MM.1S (cell line): Measurements from ENCODE around the gene PLSCR5.

ENCODE experiments used
- DNase-seq: peaks from one replicate; pipeline ENCODE4 v3.0.0-alpha.2; 2015
- H2AFZ ChIP-seq: fragments of 300-600 bp; sonication (generic); 2 replicates; pipeline ENCODE4 v1.6.0; 2016; ENCODE audit warnings: antibody characterized with exemption, low read length
- H3F3A ChIP-seq: fragments of 300-600 bp; sonication (generic); 2 replicates; pipeline ENCODE4 v1.6.1; 2016; ENCODE audit warnings: mild to moderate bottlenecking, antibody characterized with exemption, low read length, moderate library complexity, mixed read lengths; ENCODE audit not compliant: insufficient read depth
- H3K27ac ChIP-seq: fragments of 300-600 bp; sonication (generic); 2 replicates; pipeline ENCODE4 v1.5.1; 2016; ENCODE audit warnings: mild to moderate bottlenecking, low read length
- H3K27me3 ChIP-seq: fragments of 300-600 bp; sonication (generic); replicated peaks from 2 replicates; pipeline ENCODE4 v1.6.0; 2016; ENCODE audit warnings: low read length; ENCODE audit not compliant: insufficient read depth
- H3K36me3 ChIP-seq: fragments of 300-600 bp; sonication (generic); replicated peaks from 2 replicates; pipeline ENCODE4 v1.6.1; 2016; ENCODE audit warnings: mild to moderate bottlenecking, low read length, mixed read lengths; ENCODE audit not compliant: insufficient read depth
- H3K4me1 ChIP-seq: fragments of 300-600 bp; sonication (generic); 2 replicates; pipeline ENCODE4 v1.6.1; 2016; ENCODE audit warnings: low read length, mixed read lengths
- H3K4me2 ChIP-seq: fragments of 300-600 bp; sonication (generic); 2 replicates; pipeline ENCODE4 v1.6.0; 2016; ENCODE audit warnings: low read depth, low read length
- H3K4me3 ChIP-seq: fragments of 300-600 bp; sonication (generic); 2 replicates; pipeline ENCODE4 v1.5.1; 2016; ENCODE audit warnings: low read length, mixed read lengths
- H3K79me2 ChIP-seq: fragments of 300-600 bp; sonication (generic); 2 replicates; pipeline ENCODE4 v1.6.1; 2016; ENCODE audit warnings: mixed run types, low read length, mixed read lengths
- H3K9ac ChIP-seq: fragments of 300-600 bp; sonication (generic); 2 replicates; pipeline ENCODE4 v1.6.1; 2016; ENCODE audit warnings: low read length, mixed read lengths
- H3K9me2 ChIP-seq: fragments of 300-600 bp; sonication (generic); replicated peaks from 2 replicates; pipeline ENCODE4 v1.6.1; 2016; ENCODE audit warnings: mild to moderate bottlenecking, low read length, mixed read lengths; ENCODE audit not compliant: insufficient read depth
- H3K9me3 ChIP-seq: fragments of 300-600 bp; sonication (generic); replicated peaks from 2 replicates; pipeline ENCODE4 v1.6.1; 2016; ENCODE audit warnings: mild to moderate bottlenecking, low read length, mixed read lengths; ENCODE audit not compliant: insufficient read depth
- H4K20me1 ChIP-seq: fragments of 300-600 bp; sonication (generic); 2 replicates; pipeline ENCODE4 v1.6.1; 2016; ENCODE audit warnings: mild to moderate bottlenecking, low read length, moderate library complexity, mixed read lengths; ENCODE audit not compliant: insufficient read depth
- CTCF ChIP-seq: fragments of 300-600 bp; sonication (generic); IDR thresholded peaks from 2 replicates; pipeline ENCODE4 v1.5.1; 2016; ENCODE audit warnings: antibody characterized with exemption, low read length, mixed read lengths
- EZH2 ChIP-seq: fragments of 300-600 bp; sonication (generic); optimal IDR thresholded peaks from 2 replicates; pipeline ENCODE3; 2017; ENCODE audit warnings: low read depth, mild to moderate bottlenecking, antibody characterized with exemption, low read length, mixed read lengths
- EZH2phosphoT487 ChIP-seq: fragments of 300-600 bp; sonication (generic); IDR thresholded peaks from 2 replicates; pipeline ENCODE4 v1.6.1; 2018; ENCODE audit warnings: antibody characterized with exemption, low read length

Gene PLSCR5

DNA sequence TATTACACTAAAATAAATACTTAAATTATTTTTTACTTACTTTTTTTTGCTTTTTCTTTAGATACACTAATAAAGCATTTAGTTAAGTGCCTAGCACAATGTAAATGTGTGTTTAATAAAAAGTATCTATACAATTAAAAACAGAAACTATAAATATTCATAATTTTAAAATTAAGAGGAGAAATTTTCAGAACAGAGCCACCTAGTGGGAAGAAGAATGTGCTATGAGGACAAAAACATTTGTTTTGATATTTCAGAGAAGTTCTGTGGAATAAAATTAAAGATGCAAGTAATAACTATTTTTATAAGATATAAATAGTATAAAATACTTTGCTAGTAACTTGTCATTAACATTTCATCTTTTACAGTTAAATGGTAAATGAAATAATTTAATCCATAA lies 33.6 kb upstream of the PLSCR5 start:
- H3F3A ChIP-seq: no peaks in the 10 kb centered on the region
- no peaks in the 10 kb centered on the region for H3K4me1 ChIP-seq
- H3K79me2 ChIP-seq: no peaks in the 10 kb centered on the region
- no peak overlapping the region for H3K4me2 ChIP-seq
- H3K27ac ChIP-seq: no peak overlapping the region
- H3K9ac ChIP-seq: no peak overlapping the region
- H3K27me3 ChIP-seq: no peaks in the 10 kb centered on the region
- no peak for TF ChIP-seq EZH2phosphoT487
- no peak for TF ChIP-seq EZH2
- no peak for TF ChIP-seq CTCF
- H4K20me1 ChIP-seq: no peaks in the 10 kb centered on the region
- H3K4me3 ChIP-seq: no peak overlapping the region
- no peak overlapping the region for H2AFZ ChIP-seq
- H3K9me3 ChIP-seq: no peaks in the 10 kb centered on the region
- H3K36me3 ChIP-seq: no peaks in the 10 kb centered on the region
- no peaks in the 10 kb centered on the region for H3K9me2 ChIP-seq
- DNase-seq: no peak

GRCh38 chr3:146637871-146638270 lies 32.7 kb upstream of the PLSCR5 start:
- Histone ChIP-seq H3K4me2 (no peak overlapping the region), H3F3A (no peaks in the 10 kb centered on the region), H3K36me3 (no peaks in the 10 kb centered on the region), H3K4me3 (no peak overlapping the region), H2AFZ (no peak overlapping the region), H3K9me2 (no peaks in the 10 kb centered on the region), H3K9ac (no peak overlapping the region), H3K9me3 (no peaks in the 10 kb centered on the region), H3K27ac (no peak overlapping the region), H4K20me1 (no peaks in the 10 kb centered on the region), H3K27me3 (no peaks in the 10 kb centered on the region), H3K4me1 (no peaks in the 10 kb centered on the region), H3K79me2 (no peaks in the 10 kb centered on the region)
- TF ChIP-seq EZH2: no peak
- no peak for TF ChIP-seq CTCF
- no peak for TF ChIP-seq EZH2phosphoT487
- no peak for DNase-seq

- H3K4me1 ChIP-seq: no peaks in the 10 kb centered on the region
Measured at GRCh38 chr3:146636881-146637280, 31.7 kb upstream of the PLSCR5 start.

More at GRCh38 chr3:146636881-146637280, 31.7 kb upstream of the PLSCR5 start:
- H3K36me3 ChIP-seq: no peaks in the 10 kb centered on the region
- no peak overlapping the region for H3K4me3 ChIP-seq
- H3K79me2 ChIP-seq: no peaks in the 10 kb centered on the region
- H3K9ac ChIP-seq: no peak overlapping the region
- no peak overlapping the region for H2AFZ ChIP-seq
- no peaks in the 10 kb centered on the region for H3K27me3 ChIP-seq
- no peaks in the 10 kb centered on the region for H3K9me2 ChIP-seq
- DNase-seq: no peak
- H3K4me2 ChIP-seq: no peak overlapping the region
- no peaks in the 10 kb centered on the region for H3F3A ChIP-seq
- no peak for TF ChIP-seq CTCF
- no peak for TF ChIP-seq EZH2phosphoT487
- TF ChIP-seq EZH2: no peak
- no peaks in the 10 kb centered on the region for H4K20me1 ChIP-seq
- no peak overlapping the region for H3K27ac ChIP-seq
- no peaks in the 10 kb centered on the region for H3K9me3 ChIP-seq
